Measurements from ENCODE around the gene BCAR1.
"Not testable (repeated sequence)": the region's sequence is repeated elsewhere in the genome, so short reads cannot be mapped to it uniquely, and the experiment has no call there.

Gene BCAR1

GRCh38 chr16:75251280-75252048 lies at the start of gene BCAR1:
BCAR1 (minus strand) TSS chr16:75251624; CDS start chr16:75251482, 142 bp downstream.
- DNase-seq, result no peak

- DNase-seq, result no peak
Measured at GRCh38 chr16:75298267-75298666, 46.8 kb upstream of the BCAR1 start.

- peak; percentile 6 for DNase-seq
Measured at GRCh38 chr16:75296606-75297005, 45.2 kb upstream of the BCAR1 start.

GRCh38 chr16:75294773-75295459 lies 43.5 kb upstream of the BCAR1 start:
- no peak for DNase-seq

- no peak for DNase-seq
Measured at GRCh38 chr16:75293772-75294171, 42.3 kb upstream of the BCAR1 start.

- DNase-seq, result no peak
Measured at GRCh38 chr16:75293173-75293572, 41.7 kb upstream of the BCAR1 start.

- no peak for DNase-seq
Measured at GRCh38 chr16:75292691-75293090, 41.3 kb upstream of the BCAR1 start.

- DNase-seq, result no peak
Measured at GRCh38 chr16:75289189-75289588, 37.8 kb upstream of the BCAR1 start.

- DNase-seq, result no peak
Measured at GRCh38 chr16:75288596-75289120, 37.2 kb upstream of the BCAR1 start.

- no peak for DNase-seq
Measured at GRCh38 chr16:75288181-75288580, 36.8 kb upstream of the BCAR1 start.

- DNase-seq, result no peak
Measured at GRCh38 chr16:75287708-75288107, 36.3 kb upstream of the BCAR1 start.

- no peak for DNase-seq
Measured at GRCh38 chr16:75286389-75286788, 35.0 kb upstream of the BCAR1 start.

- no peak for DNase-seq
Measured at GRCh38 chr16:75282466-75283281, 31.2 kb upstream of the BCAR1 start.

GRCh38 chr16:75281826-75282225 lies 30.4 kb upstream of the BCAR1 start:
- DNase-seq, result no peak

GRCh38 chr16:75281009-75281408 lies 29.6 kb upstream of the BCAR1 start:
- DNase-seq, result not testable (repeated sequence)

- no peak for DNase-seq
Measured at GRCh38 chr16:75280331-75280804, 28.9 kb upstream of the BCAR1 start.

GRCh38 chr16:75279305-75279704 lies 27.9 kb upstream of the BCAR1 start:
- no peak for DNase-seq

- no peak for DNase-seq
Measured at GRCh38 chr16:75273054-75273925, 21.9 kb upstream of the BCAR1 start.

GRCh38 chr16:75272629-75273028 lies 21.2 kb upstream of the BCAR1 start:
- not testable (repeated sequence) for DNase-seq

GRCh38 chr16:75272097-75272551 lies 20.7 kb upstream of the BCAR1 start:
- no peak for DNase-seq

- DNase-seq, result no peak
Measured at GRCh38 chr16:75271441-75272096, 20.1 kb upstream of the BCAR1 start.
